ENCODE results near the gene DONSON. TPM values are rescaled to one million over a fixed set of nuclear protein-coding genes. Genes with fewer than 3 reads are reported as not detected.

The DONSON gene
- total and polyA plus RNA-seq, 2 of the 8 experiments (the other 6 are each of a cell fraction or from before 2014, with no cell fraction given): 21.9 to 32.5 TPM

GRCh38 chr21:33567914-33568313 is 20.6 kb downstream of the DONSON start:
- Histone ChIP-seq H2BK120ac (replicated peaks; ENCODE audit: low read depth, low read length) (no peak overlapping the region), H4K8ac (ENCODE audit: extremely low read depth, insufficient read depth, low read length) (no peak overlapping the region), H3K4me3 (ENCODE audit: extremely low read depth in 1 of 4, insufficient read depth in 2 of 4, low read depth in 3 of 4, low read length in 4 of 4) (no peak overlapping the region), H3K4ac (replicated peaks; ENCODE audit: insufficient read length, low read depth, low read length) (no peak overlapping the region), H3K27ac (ENCODE audit: low read depth, low read length) (no peak overlapping the region), H3K9me3 (ENCODE audit: insufficient read depth in 2 of 2, low read depth in 1 of 2, low read length in 1 of 2) (no peaks in the 10 kb centered on the region), H3K18ac (ENCODE audit: extremely low read depth, low read length) (no peak overlapping the region), H2AFZ (ENCODE audit: low read length) (no peak overlapping the region), H3K27me3 (replicated peaks in 1 of 4; ENCODE audit: control insufficient read depth in 3 of 4, extremely low read depth in 1 of 4, insufficient read depth in 3 of 4, low read length in 3 of 4) (no peaks in the 10 kb centered on the region), H4K20me1 (replicated peaks in 1 of 2; ENCODE audit: control insufficient read depth in 1 of 2, insufficient read depth in 2 of 2, low read length in 2 of 2) (peaks cover 0 to 2% of the 10 kb centered on the region in 2 experiments), H3K56ac (replicated peaks; ENCODE audit: insufficient read length, low read depth, low read length) (no peak overlapping the region), H2BK12ac (ENCODE audit: low read depth, low read length) (no peak overlapping the region), H4K91ac (replicated peaks; ENCODE audit: insufficient read length, low read length) (no peak overlapping the region), H3K79me1 (ENCODE audit: low read depth, low read length) (no peaks in the 10 kb centered on the region), H2BK20ac (ENCODE audit: low read length) (no peak overlapping the region), H2AK5ac (ENCODE audit: low read depth, low read length) (no peak overlapping the region), H3K23ac (ENCODE audit: insufficient read length) (no peak overlapping the region), H3K14ac (ENCODE audit: insufficient read length) (no peak overlapping the region), H3K4me2 (ENCODE audit: insufficient read depth in 1 of 2, low read depth in 2 of 2, low read length in 2 of 2) (no peak overlapping the region), H3K36me3 (ENCODE audit: control insufficient read depth in 2 of 4, insufficient read depth in 4 of 4, low read length in 3 of 4) (peaks cover 14 to 70% (median 27%) of the 10 kb centered on the region in 4 experiments), H3K4me1 (replicated peaks in 1 of 4; ENCODE audit: control insufficient read depth in 3 of 4, insufficient read depth in 4 of 4, low read length in 3 of 4) (no peaks in the 10 kb centered on the region), H4K5ac (ENCODE audit: insufficient read length, low read depth, low read length) (no peak overlapping the region), H2BK5ac (ENCODE audit: low read depth, low read length) (no peak overlapping the region), H2BK15ac (ENCODE audit: low read length) (no peak overlapping the region), H3K9ac (replicated peaks in 1 of 4; ENCODE audit: extremely low read depth in 1 of 4, low read depth in 3 of 4, low read length in 3 of 4) (no peak overlapping the region), H3K79me2 (ENCODE audit: control insufficient read depth in 1 of 2, insufficient read depth in 2 of 2, low read length in 2 of 2) (peaks cover 0 to 10% of the 10 kb centered on the region in 2 experiments; a peak in 2 of 4 replicates), H3K23me2 (ENCODE audit: low read depth, low read length) (no peaks in the 10 kb centered on the region)
- 90% methylated on average over 6 of the region's 6 CpGs; no CpG with 5 or more reads in 1 of the 2 experiments for WGBS, 2 experiments (ENCODE audit: extremely low coverage in 1 of 2, insufficient coverage in 1 of 2, insufficient read length in 1 of 2, insufficient replicate concordance in 2 of 2, low coverage in 1 of 2, low lambda C conversion rate in 2 of 2, missing lambda C conversion rate in 1 of 2)
- DNase-seq (ENCODE audit: low read depth in 1 of 2, low spot score in 2 of 2): no peak
- CTCF ChIA-PET (ENCODE audit: partially characterized antibody): interaction anchor here (0.6 to 1.6 kb wide), 3 partner anchors 18 to 699 kb away, joined by 3 to 5 read pairs (median 3); no protein-coding TSS in a partner anchor
- no peak for TF ChIP-seq RAD21 (IDR thresholded peaks at IDR 0.05 in 1 of 2, conservative IDR thresholded peaks at IDR 0.05 in 1 of 2; ENCODE audit: low read depth in 2 of 2, low read length in 2 of 2)
- TF ChIP-seq SIX5 (IDR thresholded peaks at IDR 0.05; ENCODE audit: low read depth, low read length): no peak
- no peak for TF ChIP-seq MAX (IDR thresholded peaks at IDR 0.05)
- no peak for FAIRE-seq
- POLR2A ChIA-PET (ENCODE audit: partially characterized antibody): interaction anchor here (1.1 to 3.7 kb wide), 4 partner anchors 11 to 57 kb away, joined by 3 to 16 read pairs (median 4); no protein-coding TSS in a partner anchor
